ENCODE data around the gene TMEM150B. TPM values are rescaled to one million over a fixed set of nuclear protein-coding genes. Genes with fewer than 3 reads are reported as not detected.
A peak's percentile ranks its signal among the peaks of the same experiment; 100 is the strongest.

The TMEM150B gene
- total RNA-seq, 1 donor from 2014 or later: not detected

GRCh38 chr19:55354698-55355212 lies 29.6 kb upstream of the TMEM150B start, which contains the start of gene COX6B2:
TSS of gene COX6B2 (minus strand) at chr19:55354719. CDS start at chr19:55354521, 198 bp downstream.
- H3K9me3 ChIP-seq: no peaks in the 10 kb centered on the region
- TF ChIP-seq POLR2A (IDR thresholded peaks at IDR 0.05) (no peak), POLR2AphosphoS5 (IDR thresholded peaks at IDR 0.05; ENCODE audit: insufficient read depth in 1 of 2, low read depth in 1 of 2) (no peak), CTCF (IDR thresholded peaks at IDR 0.05) (no peak)
- peaks cover 23% of the 10 kb centered on the region for H3K4me1 ChIP-seq
- no peak within 1 kb of the TSS for H3K27ac ChIP-seq
- peak within 1 kb of the TSS; percentile 22 to 34 for H3K4me3 ChIP-seq
- peaks cover 14% of the 10 kb centered on the region for H3K27me3 ChIP-seq
- H3K36me3 ChIP-seq: no peaks in the 10 kb centered on the region
- DNase-seq (ENCODE audit: extremely low spot score in 2 of 2): no peak
- intact Hi-C loops (cut with DNase I): no loop called here

- H3K4me3 ChIP-seq: peak overlapping the region; percentile 22 to 34
- no peak for DNase-seq (ENCODE audit: extremely low spot score in 2 of 2)
- H3K27me3 ChIP-seq: peaks cover 14% of the 10 kb centered on the region
- no peaks in the 10 kb centered on the region for H3K36me3 ChIP-seq
- intact Hi-C loops (cut with DNase I): no loop called here
- H3K4me1 ChIP-seq: peaks cover 23% of the 10 kb centered on the region
- H3K27ac ChIP-seq: no peak overlapping the region
- no peaks in the 10 kb centered on the region for H3K9me3 ChIP-seq
- TF ChIP-seq POLR2A (IDR thresholded peaks at IDR 0.05) (no peak), CTCF (IDR thresholded peaks at IDR 0.05) (no peak), POLR2AphosphoS5 (IDR thresholded peaks at IDR 0.05; ENCODE audit: insufficient read depth in 1 of 2, low read depth in 1 of 2) (peak in 1 of 2 donors; percentile 18)
These were observed 28.9 kb upstream of the TMEM150B start for GRCh38 chr19:55353803-55354697.

GRCh38 chr19:55353356-55353802 lies 28.2 kb upstream of the TMEM150B start:
- Histone ChIP-seq H3K27ac (no peak overlapping the region), H3K4me1 (peaks cover 23% of the 10 kb centered on the region), H3K4me3 (peak overlapping the region; percentile 22 to 34), H3K9me3 (no peaks in the 10 kb centered on the region), H3K36me3 (no peaks in the 10 kb centered on the region), H3K27me3 (peaks cover 14% of the 10 kb centered on the region)
- no peak for TF ChIP-seq POLR2A (IDR thresholded peaks at IDR 0.05)
- no peak for TF ChIP-seq CTCF (IDR thresholded peaks at IDR 0.05)
- TF ChIP-seq POLR2AphosphoS5 (IDR thresholded peaks at IDR 0.05; ENCODE audit: insufficient read depth in 1 of 2, low read depth in 1 of 2): no peak
- no peak for DNase-seq (ENCODE audit: extremely low spot score in 2 of 2)
- intact Hi-C loops (cut with DNase I): no loop called here

- Histone ChIP-seq H3K4me3 (no peak overlapping the region), H3K36me3 (no peaks in the 10 kb centered on the region), H3K27me3 (peaks cover 14% of the 10 kb centered on the region), H3K27ac (no peak overlapping the region), H3K9me3 (no peaks in the 10 kb centered on the region), H3K4me1 (peaks cover 23% of the 10 kb centered on the region)
- DNase-seq (ENCODE audit: extremely low spot score in 2 of 2): no peak
- intact Hi-C loops (cut with DNase I): no loop called here
- TF ChIP-seq CTCF (IDR thresholded peaks at IDR 0.05) (no peak), POLR2AphosphoS5 (IDR thresholded peaks at IDR 0.05; ENCODE audit: insufficient read depth in 1 of 2, low read depth in 1 of 2) (no peak), POLR2A (IDR thresholded peaks at IDR 0.05) (no peak)
These were observed 27.5 kb upstream of the TMEM150B start for GRCh38 chr19:55352549-55353145.
